Mucosa of stomach (tissue), 1 donor: ENCODE results near the gene PLAAT1.

ENCODE experiments used
- H3K27me3 ChIP-seq: one replicate; pipeline ENCODE4 v1.7.0; 2013; ENCODE audit warnings: mild to moderate bottlenecking, low read length; ENCODE audit not compliant: control insufficient read depth, insufficient read depth
- H3K36me3 ChIP-seq: one replicate; pipeline ENCODE4 v1.7.0; 2013; ENCODE audit warnings: low read length; ENCODE audit not compliant: control insufficient read depth, insufficient read depth
- H3K4me1 ChIP-seq: one replicate; pipeline ENCODE4 v1.7.0; 2013; ENCODE audit warnings: mild to moderate bottlenecking, low read length; ENCODE audit not compliant: control insufficient read depth, insufficient read depth
- H3K4me3 ChIP-seq: one replicate; pipeline ENCODE4 v1.7.0; 2013; ENCODE audit warnings: low read length
- H3K9ac ChIP-seq: one replicate; pipeline ENCODE4 v1.7.0; 2013; ENCODE audit warnings: mild to moderate bottlenecking, low read length, moderate library complexity
- H3K9me3 ChIP-seq: one replicate; pipeline ENCODE4 v1.7.0; 2013; ENCODE audit warnings: mild to moderate bottlenecking, low read length, moderate library complexity; ENCODE audit not compliant: control insufficient read depth
- donor health status: Pancreatic carcinoma.

The PLAAT1 gene

DNA sequence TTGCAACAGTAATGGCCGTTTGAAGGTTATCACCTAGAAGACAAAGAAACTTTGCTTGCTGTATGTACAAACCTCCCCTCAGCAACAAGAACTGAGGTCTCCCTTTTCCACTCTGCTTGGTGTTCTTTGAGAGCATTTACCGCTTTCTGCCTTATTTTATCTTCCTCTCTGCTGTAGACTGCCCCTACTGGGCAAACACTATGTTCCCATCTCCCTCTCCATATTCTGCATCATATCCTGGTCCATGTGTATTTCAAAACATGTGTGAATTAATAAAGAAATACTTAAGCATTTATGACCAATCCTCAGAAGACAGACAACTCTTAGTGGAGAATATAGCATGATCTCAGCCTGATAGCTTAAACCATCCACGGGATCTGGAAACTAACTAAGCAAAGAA is 73.1 kb downstream of the PLAAT1 start:
- Histone ChIP-seq H3K9me3 (no peaks in the 10 kb centered on the region), H3K36me3 (no peaks in the 10 kb centered on the region), H3K27me3 (no peaks in the 10 kb centered on the region), H3K9ac (no peak overlapping the region), H3K4me1 (no peaks in the 10 kb centered on the region), H3K4me3 (no peak overlapping the region)

DNA sequence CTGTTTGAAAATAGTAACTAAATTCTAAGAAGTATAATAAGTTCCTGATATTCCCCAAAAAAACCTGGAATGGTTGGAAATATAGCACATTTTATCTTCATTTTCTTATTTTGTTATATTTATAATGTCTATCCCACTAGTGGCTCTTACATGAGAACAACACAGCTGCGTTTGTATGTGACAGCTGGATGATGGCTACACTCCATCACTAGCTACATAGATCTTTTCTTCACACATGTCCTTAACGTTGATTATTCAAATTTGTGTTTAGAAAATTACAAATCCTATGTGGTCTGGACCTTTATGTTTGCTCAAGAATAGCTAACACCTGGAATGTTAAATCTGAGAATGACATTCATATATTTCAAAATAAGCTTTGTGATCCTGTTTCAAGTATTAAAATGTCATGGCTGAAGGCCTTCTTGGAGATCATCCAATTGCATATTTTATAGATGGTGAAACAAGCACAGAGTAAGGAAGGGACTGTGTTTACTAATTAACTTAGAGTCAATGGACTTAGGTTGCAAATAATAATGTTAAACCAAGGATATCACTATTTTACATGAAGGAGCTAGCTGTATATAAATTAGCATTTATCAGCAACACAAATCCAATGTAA is 76.8 kb downstream of the PLAAT1 start:
- no peaks in the 10 kb centered on the region for H3K36me3 ChIP-seq
- H3K27me3 ChIP-seq = no peaks in the 10 kb centered on the region
- H3K9ac ChIP-seq = no peak overlapping the region
- H3K4me1 ChIP-seq = no peaks in the 10 kb centered on the region
- no peaks in the 10 kb centered on the region for H3K9me3 ChIP-seq
- H3K4me3 ChIP-seq = no peak overlapping the region
